Adrenal gland (tissue), 5 donors: ENCODE measurements around the gene KLF4.

ENCODE experiments used
- CTCF ChIP-seq, 6 experiments: fragments of 450-650 bp in 4 of 6; fragments of 200-600 bp in 2 of 6; sonication (generic) in 1 of 6; IDR thresholded peaks; 1 replicate in 5 of 6; 2 replicates in 1 of 6; pipeline versions ENCODE4 v1.5.1 to v1.8.0; 2016 to 2021; ENCODE audit warnings: antibody characterized with exemption in 6 of 6, mild to moderate bottlenecking in 2 of 6, moderate library complexity in 1 of 6
- POLR2A ChIP-seq, 2 donors: fragments of 450-650 bp; IDR thresholded peaks; one replicate each; pipeline ENCODE4 v1.6.1; 2017; ENCODE audit warnings: antibody characterized with exemption in 2 of 2, mild to moderate bottlenecking in 2 of 2, moderate library complexity in 1 of 2
- donor health status: DM: no; HTN: no; CAD: no.

DNA sequence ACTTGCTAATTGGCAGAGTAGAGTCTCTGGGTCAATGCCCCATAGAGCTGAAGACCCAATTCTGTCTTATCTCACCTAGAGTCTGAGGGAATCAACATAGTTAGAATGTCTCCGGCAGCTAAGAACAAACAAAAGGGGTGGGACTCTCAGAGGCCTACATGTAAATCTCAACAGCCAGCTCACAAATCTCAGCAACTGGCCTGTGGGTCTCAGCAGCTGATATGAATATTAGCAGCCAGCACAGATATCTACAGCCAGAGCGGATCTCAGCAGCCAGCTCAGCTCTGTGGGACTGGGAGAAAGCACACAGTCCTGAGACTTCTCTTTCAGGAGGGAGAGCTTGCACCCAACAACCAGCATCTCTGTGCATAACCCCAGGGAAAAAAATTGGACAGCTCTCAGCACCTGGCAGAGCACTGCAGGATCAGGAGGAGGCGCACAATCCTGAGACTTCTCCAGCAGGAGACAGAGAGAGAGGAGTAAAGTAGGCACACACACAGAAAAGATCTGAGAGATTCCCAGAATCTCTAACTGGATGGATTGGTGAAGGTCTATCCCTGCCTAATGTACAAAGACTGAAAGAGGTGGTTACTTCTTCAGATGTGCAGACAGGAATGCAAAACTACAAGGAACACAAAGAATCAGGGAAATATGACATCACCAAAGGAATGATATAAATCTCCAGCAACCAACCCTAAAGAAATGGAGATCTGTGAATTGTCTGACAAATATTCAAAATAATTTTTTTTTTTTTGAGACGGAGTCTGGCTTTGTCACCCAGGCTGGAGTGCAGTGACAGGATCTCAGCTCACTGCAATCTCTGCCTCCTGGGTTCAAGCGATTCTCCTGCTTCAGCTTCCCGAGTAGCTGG, 29.2 kb downstream of the KLF4 start:
- TF ChIP-seq CTCF (IDR thresholded peaks at IDR 0.05) (no peak), POLR2A (IDR thresholded peaks at IDR 0.05) (no peak)
